ENCODE measurements around the gene IL10. TPM values are rescaled to one million over a fixed set of nuclear protein-coding genes. Genes with fewer than 3 reads are reported as not detected.
A peak's percentile ranks its signal among the peaks of the same experiment; 100 is the strongest.

The IL10 gene
- total RNA-seq, 6 experiments from 2014 or later: 0.26 to 2.2 (median 0.63) TPM; not detected in 2

- intact Hi-C loops (cut with DNase I): no loop called here
- no peaks in the 10 kb centered on the region for H3K4me1 ChIP-seq
- no peak for ATAC-seq
- H3K27ac ChIP-seq: no peak overlapping the region
- no peak for DNase-seq
- WGBS (ENCODE audit: insufficient coverage, low coverage, low lambda C conversion rate, missing lambda C conversion rate): 58% methylated on average over 3 of the region's 3 CpGs
- H3K9me3 ChIP-seq: no peaks in the 10 kb centered on the region
- TF ChIP-seq POLR2A (IDR thresholded peaks at IDR 0.05) (no peak), CTCF (IDR thresholded peaks at IDR 0.05) (no peak)
- no peaks in the 10 kb centered on the region for H3K27me3 ChIP-seq
- no peaks in the 10 kb centered on the region for H3K36me3 ChIP-seq
- no peak overlapping the region for H3K4me3 ChIP-seq
These were observed 28.6 kb upstream of the IL10 start for GRCh38 chr1:206800891-206801290.

GRCh38 chr1:206800411-206800810 is 28.1 kb upstream of the IL10 start:
- H3K9me3 ChIP-seq: no peaks in the 10 kb centered on the region
- DNase-seq (no peak), ATAC-seq (no peak)
- WGBS (ENCODE audit: insufficient coverage, low coverage, low lambda C conversion rate, missing lambda C conversion rate): 69% methylated on average over 2 of the region's 3 CpGs
- H3K27ac ChIP-seq: no peak overlapping the region
- intact Hi-C loops (cut with DNase I): no loop called here
- H3K4me3 ChIP-seq: no peak overlapping the region
- no peaks in the 10 kb centered on the region for H3K4me1 ChIP-seq
- no peak for TF ChIP-seq CTCF (IDR thresholded peaks at IDR 0.05)
- TF ChIP-seq POLR2A (IDR thresholded peaks at IDR 0.05): no peak
- H3K27me3 ChIP-seq: no peaks in the 10 kb centered on the region
- no peaks in the 10 kb centered on the region for H3K36me3 ChIP-seq

GRCh38 chr1:206799311-206799710 is 27.0 kb upstream of the IL10 start:
- WGBS (ENCODE audit: insufficient coverage, low coverage, low lambda C conversion rate, missing lambda C conversion rate): 80% methylated on average over 3 of the region's 3 CpGs
- intact Hi-C loops (cut with DNase I): no loop called here
- Histone ChIP-seq H3K9me3 (no peaks in the 10 kb centered on the region), H3K4me3 (no peak overlapping the region), H3K27me3 (no peaks in the 10 kb centered on the region), H3K27ac (no peak overlapping the region), H3K36me3 (no peaks in the 10 kb centered on the region), H3K4me1 (no peaks in the 10 kb centered on the region)
- DNase-seq (no peak), ATAC-seq (no peak)
- TF ChIP-seq POLR2A (IDR thresholded peaks at IDR 0.05) (no peak), CTCF (IDR thresholded peaks at IDR 0.05) (no peak)

- H3K36me3 ChIP-seq: no peaks in the 10 kb centered on the region
- TF ChIP-seq POLR2A (IDR thresholded peaks at IDR 0.05) (no peak), CTCF (IDR thresholded peaks at IDR 0.05) (peak in 1 of 4 donors; percentile 3)
- H3K27me3 ChIP-seq: no peaks in the 10 kb centered on the region
- H3K27ac ChIP-seq: no peak overlapping the region
- no peak for ATAC-seq
- WGBS (ENCODE audit: insufficient coverage, low coverage, low lambda C conversion rate, missing lambda C conversion rate): 68% methylated on average over 9 of the region's 13 CpGs
- no peak overlapping the region for H3K4me3 ChIP-seq
- intact Hi-C loops (cut with DNase I): no loop called here
- no peaks in the 10 kb centered on the region for H3K9me3 ChIP-seq
- no peaks in the 10 kb centered on the region for H3K4me1 ChIP-seq
- no peak for DNase-seq
These were observed 26.2 kb upstream of the IL10 start for GRCh38 chr1:206798384-206798996.

Data from right lobe of liver (tissue), 6 donors.